ENCODE results near the gene PCSK9.
"Not testable (repeated sequence)": the region's sequence is repeated elsewhere in the genome, so short reads cannot be mapped to it uniquely, and the experiment has no call there.

The PCSK9 gene

GRCh38 chr1:55081905-55082296 is 42.6 kb downstream of the PCSK9 start:
- no peak for DNase-seq

- DNase-seq = no peak
These were observed 44.9 kb downstream of the PCSK9 start for GRCh38 chr1:55084257-55084656.

GRCh38 chr1:55087439-55087838 is 48.1 kb downstream of the PCSK9 start:
- DNase-seq = no peak

DNA sequence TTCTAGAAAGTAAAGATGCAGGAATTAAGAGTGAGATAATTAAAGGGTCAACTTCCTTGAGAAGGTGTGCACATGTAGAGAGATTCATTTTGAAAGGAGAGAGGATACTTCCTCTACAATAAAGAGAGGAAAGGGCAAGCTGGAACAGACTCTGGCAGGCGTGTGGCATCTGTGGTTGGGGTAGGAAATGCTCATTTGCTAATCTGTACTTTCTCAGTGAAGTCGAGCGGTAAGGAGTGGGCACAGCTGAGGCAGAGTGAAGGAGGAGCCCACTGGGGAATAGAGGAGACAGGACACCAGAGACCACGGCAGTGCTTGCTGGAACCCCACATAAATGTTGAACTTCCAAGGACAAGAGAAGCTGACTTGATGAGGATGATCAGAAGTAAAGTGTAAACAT is 49.1 kb downstream of the PCSK9 start:
- peak; percentile 28 to 61 for DNase-seq

DNA sequence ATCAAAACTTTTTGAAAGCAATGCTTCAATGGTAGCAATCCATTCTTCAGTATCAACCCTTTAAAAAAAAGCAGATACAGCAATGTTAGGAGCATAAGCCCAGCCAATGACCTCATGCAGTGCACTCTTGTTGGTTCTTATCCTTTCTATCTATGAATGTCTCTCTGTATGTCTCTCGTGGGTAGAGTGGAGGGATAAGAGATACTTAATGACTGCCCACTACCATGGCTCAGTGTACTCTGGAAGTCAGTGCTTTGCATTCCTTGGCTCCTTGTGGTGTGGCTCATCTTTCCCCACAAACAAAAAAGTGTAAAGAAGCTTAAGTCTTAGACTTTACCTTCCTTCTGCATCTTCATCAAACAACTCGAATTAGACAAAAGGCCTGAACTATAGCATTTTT is 50.3 kb downstream of the PCSK9 start:
- DNase-seq = no peak

- no peak for DNase-seq
These were observed 53.1 kb downstream of the PCSK9 start for GRCh38 chr1:55092475-55092874.

DNA sequence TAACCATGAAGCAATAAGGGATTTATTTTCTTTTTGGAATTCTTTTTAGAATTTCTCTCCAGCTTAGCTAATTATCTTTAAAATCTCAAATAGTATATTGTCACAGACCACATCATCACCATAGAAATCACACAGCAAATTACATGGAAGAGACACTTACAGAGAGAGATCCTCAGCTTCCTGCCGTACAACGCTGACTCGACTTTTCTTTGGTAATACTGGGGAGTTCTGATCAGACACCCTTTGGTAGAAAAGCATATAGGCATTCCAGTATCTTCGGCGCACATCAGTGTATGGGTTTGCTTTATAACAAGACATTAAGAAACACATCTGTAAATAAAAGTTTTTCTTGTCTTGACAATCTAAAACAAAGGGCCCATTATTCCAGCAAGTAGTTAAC is 55.7 kb downstream of the PCSK9 start:
- DNase-seq = no peak

DNA sequence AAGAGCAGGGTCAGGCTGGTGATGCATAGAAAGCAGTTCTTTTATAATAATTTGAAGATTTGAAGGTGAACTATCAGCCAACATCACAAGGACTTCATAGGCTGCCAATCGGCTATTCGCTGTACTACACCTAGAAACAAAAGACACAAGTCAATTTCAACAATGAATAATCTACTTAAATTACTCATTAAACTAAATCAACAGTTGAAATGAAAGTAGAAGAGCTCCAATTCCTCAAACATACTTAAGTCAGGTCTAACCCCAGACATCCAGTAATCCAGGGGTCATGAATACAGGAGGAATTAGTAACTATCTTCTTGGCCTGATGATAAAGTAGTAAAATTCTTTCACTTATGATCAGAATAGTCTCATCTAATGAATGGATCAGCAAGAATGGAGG is 64.5 kb downstream of the PCSK9 start:
- no peak for DNase-seq

DNA sequence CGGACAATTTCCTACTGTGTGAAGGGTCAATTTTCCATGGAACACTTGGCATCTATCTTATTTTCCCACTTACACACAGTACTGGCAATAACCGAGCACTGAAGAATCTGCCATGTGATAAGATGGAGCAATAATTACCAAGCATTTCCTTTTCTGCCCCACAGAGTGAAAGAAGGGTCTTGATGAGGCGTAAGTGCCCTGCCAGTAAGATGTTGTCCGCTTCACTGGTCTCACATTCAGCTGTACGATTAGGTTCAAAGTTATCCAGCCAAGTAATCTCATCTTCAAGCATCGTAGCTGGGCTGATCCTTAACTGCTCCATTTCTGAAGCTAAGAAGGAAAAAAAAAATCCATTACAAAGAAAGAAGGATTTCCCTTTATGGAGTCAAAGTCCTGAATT is 67.8 kb downstream of the PCSK9 start:
- DNase-seq = no peak

GRCh38 chr1:55109005-55109404 is 69.7 kb downstream of the PCSK9 start:
- DNase-seq = not testable (repeated sequence)

Measured in Kasumi-1 (cell line).